GM18508 (cell line): Measurements from ENCODE around the gene HS1BP3.

Experiments
- ATAC-seq: cut with Tn5 transposase; IDR thresholded peaks from one replicate; pipeline ENCODE4 v1.9.1; 2021; ENCODE audit warnings: moderate number of reproducible peaks; ENCODE audit not compliant: insufficient read depth, unreplicated experiment

HS1BP3 gene

DNA sequence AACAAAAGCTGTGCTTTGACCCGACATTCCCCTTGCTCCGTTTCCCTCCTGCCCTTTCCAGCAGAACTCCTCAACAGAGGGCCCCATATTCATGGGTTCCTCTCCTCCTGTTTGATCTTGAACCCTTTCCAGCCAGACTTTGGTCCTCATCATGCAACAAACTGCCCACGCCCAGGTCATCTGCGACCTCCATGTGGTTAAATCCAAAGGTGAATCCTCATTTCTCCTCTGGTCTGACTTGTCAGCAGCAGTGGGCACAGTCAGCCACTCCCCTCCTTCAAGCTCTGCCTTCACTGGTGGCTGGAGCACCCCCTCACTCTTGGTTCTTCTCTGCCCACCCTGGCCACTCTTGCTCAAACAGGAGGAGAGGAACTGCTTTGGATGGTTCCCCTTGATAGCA is 2.7 kb downstream of the HS1BP3 start:
- ATAC-seq: no peak

DNA sequence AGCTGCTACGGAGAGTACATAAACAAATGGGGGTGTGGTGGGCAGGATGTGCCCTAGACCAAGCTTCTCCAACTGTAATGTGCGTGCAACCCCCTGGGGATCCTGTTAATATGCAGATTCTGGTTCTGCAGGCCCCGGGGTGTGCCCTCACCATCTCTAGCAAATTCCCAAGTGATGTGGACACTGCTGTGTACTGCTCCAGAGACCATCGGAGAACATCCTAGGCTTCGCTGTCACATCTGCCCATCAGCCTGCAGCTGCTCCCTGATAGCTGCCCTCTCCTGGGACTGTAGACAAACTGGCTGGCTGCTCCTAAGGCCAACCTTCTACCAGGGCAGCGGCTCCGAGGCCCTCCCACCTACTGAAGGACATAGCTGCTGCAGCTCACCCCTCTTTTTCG is 3.2 kb downstream of the HS1BP3 start:
- no peak for ATAC-seq

DNA sequence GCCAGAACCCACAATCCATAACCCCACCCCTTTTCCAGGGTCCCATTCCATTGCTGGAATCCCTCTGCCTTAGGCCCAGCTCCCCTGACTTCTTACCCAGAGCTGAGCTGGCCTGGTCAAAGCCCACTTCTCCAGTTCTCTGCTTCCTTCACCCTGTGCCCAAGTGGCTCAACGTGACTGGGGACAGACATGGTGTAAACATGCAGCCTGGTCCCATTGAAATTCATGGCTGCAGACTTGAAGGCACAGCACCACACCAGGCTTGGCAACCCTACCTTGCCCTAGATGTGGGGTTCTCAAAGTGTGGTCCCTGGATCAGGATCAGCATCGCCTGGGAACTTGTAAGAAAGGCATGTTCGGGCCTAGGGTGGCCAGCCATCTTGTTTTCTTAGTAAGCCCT is 3.7 kb downstream of the HS1BP3 start:
- ATAC-seq: no peak

DNA sequence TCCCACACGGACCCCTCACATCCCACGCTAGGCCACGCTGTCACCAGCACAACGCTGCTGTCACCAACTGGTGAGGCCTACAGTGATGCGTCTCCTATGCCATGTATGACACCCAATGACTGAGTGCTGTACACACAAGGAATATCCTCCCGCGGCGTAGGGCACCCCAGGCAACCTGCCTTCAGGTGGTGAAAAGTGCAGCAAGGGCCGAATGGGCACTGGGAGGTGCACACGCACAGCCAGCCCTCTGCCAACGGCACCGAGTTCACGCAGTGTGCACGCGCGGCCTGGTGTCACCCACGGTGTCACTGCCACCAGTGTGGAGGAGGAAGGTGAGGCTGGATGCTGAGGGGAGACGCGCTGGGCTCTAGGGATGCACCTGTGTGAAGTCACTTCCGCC is 4.5 kb downstream of the HS1BP3 start:
- no peak for ATAC-seq

DNA sequence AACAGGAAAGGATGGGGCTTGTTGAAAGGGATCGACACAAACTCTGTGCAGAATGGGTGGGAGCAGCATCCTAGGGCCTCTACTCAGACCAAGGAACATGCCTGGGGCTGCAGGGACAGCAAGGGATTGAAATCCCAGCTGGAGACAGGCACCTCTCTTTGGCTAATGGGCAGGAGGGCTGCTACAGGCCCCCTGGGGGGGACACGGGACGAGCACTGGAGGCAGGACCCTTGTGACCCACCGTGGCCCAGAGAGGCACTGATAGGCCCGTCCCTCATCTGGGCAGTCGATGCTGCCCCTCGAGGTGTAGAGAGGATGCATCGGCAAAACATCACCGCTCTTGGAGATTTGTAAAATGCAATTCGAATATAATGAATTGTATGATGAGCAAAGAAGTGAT is 5.1 kb downstream of the HS1BP3 start:
- no peak for ATAC-seq

DNA sequence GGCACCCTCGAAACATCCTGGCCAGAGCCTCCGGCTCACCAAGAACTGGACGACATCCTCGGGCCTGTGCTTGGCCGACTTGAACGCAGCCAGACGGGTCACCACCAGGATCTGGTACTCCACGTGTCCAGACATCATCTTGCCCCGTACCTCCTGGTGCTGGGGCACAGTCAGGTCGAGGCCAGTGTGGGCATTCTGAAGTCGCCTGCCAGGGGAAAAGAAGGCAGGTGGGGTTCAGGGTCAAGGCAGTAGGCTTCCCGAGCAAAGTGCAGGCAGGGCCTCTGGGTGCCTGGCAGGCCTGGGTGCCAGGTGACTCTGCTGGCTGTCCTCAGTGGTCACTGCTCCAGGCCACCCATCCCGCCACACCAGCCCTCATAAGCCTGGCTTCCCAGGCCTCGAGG is 5.6 kb downstream of the HS1BP3 start:
- no peak for ATAC-seq

DNA sequence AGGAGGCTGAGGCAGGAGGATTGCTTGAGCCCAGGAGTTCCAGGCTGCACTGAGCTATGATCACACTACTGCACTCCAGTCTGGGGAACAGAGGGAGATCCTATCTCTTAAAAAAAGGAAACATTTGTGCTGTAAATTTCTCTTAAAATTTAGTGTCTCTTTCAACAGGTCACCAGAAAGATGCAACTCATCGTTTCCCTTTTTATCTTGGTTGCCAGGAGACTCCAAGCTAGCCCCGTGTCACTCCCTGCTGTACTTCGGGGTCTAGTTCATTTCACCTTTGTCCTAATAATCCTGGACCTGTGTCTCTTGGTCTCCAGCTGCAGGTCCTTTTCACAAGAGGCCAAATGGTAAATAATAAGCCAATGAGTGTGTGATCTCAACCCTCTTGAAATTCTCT is 7.1 kb downstream of the HS1BP3 start:
- no peak for ATAC-seq

DNA sequence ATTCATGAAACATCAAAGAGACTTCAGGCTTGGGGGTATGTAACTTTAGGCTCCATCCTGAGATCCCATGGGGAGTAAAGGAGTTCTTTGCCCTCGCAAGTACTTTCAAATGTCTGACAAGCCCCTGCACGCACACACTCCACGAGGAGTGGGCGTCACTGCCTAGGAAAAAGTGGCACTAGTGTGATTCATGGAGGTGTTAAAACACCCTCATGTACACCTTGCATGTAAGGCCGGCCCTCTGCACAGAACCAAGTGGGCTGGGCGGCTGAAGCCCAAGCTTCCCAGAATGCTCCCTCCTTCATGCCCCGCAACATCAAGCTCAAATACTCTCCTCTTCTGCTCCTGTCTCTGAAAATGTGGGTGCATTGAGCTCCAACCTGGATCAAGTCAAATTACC is 7.8 kb downstream of the HS1BP3 start:
- no peak for ATAC-seq

DNA sequence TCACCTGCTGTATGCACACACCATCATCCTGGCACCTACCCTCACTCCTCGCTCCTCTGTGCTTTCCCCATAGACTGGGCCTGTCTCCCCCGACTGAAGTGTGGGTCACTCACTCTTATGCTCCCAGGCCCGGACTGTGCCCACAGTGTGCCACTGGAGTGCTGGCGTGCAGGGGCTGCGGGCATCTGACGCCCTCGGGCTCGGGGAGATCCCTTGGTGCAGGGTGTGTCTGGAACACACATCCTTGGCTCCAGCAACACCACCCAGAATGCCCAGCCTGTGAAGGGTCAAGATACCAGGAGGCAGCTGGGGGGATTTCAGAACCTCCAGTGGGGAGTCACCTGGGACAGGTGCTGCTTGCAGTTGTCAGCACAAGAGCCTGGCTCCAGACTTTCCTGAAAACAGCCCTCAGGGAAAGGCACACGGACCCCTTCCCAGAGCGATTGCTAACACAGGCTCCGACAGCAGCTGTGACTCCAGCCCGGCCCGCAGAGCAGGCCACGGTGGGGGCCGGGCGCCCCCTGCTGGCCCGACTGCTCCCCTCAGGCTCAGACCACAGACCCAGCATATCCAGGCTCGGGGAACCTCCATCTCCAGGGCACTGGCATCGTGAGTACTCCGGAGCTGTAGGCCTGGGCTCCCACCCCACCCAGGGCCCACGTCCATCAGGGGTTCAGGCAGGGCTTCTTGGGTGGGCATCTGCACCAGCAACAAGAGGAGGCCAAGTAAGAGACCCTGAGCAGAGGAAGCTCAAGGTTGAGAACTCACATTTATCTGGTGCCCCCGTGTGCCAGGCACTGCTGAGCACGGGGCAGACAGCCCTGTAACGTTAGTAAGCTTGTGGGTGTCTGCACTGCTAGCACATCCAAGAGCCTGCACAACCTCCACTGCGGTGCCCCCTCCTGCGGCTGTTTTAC is 8.6 kb downstream of the HS1BP3 start:
- peak; percentile 92 for ATAC-seq

DNA sequence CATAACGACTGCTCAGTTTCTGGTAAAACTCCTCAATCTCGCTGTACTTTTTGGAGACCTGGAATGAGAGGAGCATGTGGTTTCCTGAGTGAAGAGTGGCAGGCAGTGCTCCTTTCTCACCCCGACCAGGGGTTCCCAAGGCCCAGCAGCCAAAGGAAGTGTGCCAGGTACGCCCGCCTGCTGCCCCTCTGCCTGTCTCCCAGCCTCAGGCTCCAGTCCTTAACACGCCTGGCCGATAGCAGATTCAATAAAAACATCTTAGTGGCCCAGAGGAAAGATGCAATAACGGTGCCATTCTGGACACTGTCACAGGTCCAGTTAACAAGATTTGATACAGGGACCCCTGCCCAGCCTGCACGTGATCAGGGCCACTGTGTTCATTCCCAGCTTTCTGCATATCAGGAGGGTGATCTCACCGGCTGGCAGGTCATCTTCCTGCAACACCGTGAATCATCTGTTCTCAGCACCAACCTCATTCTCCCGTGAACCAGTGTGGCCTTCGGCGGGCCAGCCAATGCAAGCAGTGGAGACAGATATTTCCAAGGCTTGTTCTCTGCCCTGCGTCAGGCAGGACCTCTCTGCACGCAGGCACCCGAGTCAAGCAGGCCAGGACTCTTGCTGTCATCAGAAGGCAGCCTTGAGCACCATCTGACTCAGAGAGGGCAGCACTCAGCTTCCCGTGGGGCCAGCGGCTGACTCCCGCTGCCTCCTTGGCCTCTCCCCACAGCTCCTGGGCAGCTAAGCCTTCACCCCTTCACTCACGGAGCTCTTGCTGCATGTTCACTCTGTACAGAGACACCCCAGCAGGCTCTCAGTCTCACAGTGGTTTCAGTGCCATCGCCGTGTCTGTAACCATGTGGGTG is 9.5 kb downstream of the HS1BP3 start:
- no peak for ATAC-seq

DNA sequence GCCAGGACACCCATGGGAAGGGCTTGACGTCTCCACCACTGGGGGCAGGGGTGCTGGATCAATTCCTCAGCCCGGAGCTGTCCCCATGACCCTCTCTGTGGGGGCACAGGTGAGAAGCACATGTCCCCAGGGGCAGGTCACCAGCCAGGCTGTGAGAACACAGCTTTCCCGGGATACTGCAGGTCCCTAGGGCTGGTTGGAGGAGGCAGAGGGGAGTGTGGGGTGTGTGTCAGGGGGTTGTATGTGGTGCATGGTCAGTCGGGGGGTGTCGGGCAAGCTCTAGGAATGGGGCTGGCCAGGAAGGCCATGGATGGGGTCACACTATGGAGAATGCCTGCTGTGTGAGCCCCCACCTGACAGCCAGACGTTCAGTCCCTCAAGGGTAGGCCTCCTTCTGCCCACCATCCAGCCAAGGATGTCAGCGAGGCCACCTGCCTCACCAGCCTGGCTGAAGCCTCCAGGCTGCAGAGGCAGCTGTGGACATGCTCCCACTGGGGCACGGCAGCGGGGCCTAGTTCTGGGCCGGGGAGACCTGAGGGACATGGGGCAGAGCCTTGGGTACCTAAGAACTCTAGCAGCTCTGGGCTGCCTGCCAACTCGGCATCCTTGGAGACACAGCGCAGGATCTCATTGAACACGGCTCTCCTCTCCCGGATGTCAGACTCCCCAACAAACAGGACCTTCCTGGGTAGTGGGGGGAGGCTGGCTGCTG is 10.3 kb downstream of the HS1BP3 start:
- no peak for ATAC-seq

DNA sequence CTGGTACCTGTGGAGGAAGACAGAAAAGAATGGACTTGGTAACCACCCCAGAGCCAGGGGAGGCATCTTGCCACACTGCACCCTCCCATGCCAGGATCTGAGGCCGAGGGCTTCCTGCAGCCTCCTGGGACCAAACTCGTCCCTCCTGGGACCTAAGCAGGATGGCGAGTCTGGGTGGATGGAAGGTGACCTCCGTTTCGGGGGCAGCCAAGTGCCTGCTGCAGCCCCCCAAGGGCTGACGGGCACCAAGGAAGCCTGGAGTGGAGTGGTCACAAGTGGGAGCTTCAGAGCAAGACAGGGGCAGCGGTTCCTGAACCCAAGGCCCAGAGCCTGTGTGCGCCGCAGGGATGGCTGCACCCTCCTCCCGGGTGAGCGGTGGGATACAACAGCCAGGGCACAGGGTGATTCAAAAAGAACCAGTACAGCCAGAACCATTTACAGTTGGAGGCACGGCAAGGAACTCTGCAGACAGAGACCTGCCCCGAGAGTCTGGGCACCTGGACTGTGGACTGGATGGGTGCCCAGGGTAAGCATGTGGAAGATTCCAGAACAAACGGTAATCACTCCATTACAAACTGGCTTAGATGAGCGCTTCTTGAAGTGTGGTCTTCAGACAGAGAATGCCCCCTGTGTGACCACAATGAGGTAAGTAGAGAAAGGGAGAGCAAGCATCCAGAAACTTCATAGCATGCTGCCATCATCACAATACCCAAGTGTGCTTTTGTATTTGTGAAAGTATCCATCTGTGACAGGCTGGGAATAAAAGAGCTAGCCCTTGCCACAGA is 12.1 kb downstream of the HS1BP3 start:
- no peak for ATAC-seq

DNA sequence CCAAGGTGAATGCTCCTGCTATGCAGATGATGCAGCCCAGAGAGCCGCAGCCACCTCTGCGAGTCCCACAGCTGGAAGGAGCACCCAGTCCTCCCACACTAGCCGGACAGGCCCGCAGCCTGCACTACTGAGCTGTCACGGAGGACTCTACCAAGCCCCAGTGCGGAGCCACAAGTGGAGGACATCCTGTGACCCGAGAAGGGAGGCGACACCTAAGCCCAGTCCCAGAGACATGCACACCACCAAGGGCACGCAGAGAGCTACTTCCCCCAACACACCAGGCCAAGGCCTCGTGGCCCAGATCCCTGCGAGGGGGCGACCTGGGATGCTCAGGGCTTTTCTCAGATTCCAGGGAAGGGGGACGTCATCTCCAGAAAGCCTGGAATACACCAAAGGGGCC is 12.9 kb downstream of the HS1BP3 start:
- ATAC-seq: no peak

DNA sequence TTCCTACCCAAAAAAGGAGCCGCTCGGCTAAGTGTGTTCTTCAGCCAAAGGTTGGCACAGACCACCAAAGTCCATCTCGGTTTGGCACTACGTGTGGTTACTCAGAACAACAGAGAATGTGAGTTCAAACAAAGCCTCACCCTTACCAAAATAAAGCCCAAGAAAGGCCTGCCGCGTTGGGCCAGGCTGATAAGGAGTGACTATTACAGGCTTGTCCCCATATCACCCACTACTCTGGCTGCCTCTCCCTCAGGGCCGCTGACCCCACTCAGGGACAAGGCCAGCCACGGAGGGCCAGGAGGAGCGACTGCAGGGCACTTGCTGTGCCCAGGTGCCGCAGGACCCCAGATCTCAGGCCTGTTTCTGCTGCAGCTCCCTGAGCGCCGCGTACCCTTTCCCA is 13.8 kb downstream of the HS1BP3 start:
- no peak for ATAC-seq

DNA sequence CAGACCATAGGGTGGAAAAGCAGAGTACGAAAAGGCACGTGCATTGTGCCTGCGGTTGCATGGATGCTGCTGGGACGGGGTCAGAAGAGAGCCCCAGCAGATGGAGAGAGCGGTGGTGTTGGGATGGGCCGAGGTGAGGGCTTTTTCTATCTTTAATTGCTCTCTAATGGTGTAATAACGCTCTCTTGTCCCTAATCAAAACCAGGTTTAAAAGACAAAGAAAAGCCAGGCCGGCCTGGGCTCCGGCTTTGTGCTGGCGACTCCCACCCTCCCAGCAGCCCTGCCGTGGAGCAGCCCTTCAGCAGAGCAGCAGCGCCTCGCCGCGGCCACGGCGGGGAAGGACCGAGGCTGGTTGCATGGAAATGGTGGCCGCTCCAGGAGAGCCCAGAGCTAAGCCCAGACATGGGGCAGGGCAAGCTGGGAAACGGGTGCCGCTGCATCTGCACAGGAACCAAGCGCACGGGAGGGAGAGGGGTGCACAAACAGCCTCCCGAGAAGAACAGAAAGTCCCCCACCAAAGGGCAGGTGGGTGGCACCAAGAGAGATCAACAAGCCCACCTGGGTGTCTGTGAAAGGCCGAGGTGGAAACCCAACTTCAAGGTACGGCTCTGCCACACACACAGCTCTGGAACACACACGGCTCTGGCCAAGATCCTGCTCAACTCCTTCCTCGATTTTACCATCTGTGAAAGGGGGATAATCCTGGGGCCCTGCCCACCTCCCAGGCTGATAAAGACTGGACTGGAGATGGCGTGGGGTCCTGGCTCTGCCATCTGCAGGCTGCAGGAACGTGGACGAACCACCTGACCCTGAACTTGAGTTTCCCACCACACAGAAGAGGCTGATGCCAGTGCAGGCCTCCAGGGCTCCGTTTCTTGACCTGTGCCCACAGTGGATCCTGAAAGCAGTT is 15.0 kb downstream of the HS1BP3 start:
- ATAC-seq: peak; percentile 58

DNA sequence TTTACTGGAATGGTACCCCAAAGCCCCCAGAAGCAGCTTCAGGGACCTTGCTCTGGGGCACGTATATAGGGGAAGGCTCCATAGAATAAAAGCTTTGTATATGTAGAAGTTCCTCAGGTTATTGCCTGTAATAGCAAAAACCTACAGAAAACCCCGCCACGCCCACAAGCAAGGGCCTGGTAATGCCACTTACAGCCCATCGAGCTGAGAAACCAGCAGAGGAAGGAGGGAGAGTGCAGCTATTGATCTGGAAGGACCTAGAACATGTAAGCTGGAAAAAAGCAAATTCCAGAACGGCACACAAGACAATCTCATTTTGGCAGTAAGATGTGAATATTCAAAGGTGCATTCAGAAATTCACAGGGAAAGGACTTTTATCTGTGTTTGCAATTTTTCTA is 15.8 kb downstream of the HS1BP3 start:
- ATAC-seq: no peak

DNA sequence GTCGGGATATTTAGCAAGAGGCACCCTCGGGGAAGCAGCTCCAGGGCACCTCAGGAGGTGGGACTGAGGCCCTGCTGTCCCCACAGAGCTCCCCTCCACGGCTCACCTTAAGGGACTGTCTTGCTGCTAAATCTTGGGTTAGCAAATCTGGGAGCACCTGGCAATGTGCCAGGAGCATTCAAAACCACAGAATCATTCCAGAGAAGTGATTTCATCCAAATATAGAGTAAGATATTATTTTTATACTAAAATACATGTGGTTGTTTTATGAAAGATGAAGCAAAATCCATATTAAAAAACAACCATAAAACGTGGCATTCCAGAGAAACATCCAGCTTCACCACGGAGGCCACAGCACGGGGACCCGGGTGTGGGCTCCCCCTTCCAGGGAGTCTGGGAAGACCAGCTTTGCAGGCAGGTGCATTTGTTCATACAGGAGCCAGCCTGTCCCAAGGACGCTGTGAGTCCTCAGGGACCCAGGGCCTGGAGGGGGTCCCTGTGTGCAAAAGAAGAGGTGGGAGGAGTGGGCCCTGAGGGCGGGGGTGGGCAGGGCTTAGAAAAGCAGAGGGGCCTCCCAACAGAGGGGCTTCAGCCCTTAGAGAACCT is 16.3 kb downstream of the HS1BP3 start:
- no peak for ATAC-seq

DNA sequence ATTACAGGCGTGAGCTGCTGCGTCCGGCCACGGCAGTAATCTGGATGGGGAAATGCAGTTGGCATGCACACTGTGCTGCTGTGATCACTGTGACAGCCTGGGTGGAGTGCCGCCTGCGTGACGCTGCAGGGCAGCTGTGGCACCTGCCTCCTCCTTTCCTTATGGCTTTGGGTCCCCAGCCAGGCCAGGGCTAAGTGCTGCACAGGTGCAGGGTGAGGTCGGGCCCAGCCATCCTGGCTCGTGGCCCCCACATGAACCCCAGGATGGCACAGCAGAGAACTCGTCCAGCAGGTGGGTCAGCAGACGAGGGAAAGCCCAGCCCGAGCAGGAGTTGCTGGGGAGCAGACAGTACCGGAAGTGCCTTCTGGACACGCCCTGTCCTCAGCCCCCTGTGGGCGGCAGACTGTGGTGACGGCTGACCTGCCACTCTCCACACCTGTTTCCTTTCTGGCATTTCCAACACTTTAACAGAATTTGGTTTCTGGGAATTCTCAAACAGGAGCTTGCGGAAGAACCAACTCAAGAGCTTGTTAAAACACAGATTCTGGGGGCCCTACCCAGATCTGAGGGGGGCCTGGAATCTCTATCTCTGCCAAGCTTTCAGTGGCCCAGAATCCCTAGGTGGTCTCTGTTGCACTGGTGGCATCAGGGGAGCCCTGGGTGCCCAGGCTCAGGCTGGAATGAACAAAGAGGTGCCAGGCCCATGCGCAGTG is 16.9 kb downstream of the HS1BP3 start:
- ATAC-seq: no peak
